ENCODE measurements around the gene TCF7L2.

The TCF7L2 gene

DNA sequence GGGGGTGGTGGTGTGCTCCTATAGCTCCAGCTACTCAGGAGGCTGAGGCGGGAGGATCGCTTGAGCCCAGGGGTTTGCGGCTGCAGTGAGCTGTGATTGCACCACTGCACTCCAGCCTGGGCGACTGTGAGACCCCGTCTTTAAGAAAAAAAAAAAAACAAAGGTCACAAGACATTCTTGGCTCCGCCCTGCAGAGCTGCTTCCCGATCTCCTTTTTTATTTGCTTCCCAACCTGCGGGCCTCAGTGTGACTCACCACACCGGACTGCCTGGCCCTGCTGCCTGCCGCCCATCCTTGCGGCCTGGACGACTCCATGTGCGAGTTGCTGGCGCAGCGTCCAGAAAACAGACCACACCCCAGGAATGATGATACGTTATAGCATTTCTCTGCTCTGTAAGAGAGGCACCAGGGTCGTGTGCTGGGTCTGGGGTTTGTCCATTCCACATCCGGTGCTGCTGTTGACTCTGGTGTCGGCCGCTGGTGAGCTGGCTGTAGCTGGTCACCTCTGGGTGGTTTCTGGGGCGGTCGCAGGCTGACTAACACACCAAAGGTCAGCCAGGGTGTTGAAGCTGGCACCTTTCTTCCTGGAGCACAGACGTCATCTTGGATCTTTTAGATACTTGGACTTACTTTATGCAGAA, 123.6 kb downstream of the TCF7L2 start:
- no peak for FAIRE-seq
- TF ChIP-seq, protein P1, sequence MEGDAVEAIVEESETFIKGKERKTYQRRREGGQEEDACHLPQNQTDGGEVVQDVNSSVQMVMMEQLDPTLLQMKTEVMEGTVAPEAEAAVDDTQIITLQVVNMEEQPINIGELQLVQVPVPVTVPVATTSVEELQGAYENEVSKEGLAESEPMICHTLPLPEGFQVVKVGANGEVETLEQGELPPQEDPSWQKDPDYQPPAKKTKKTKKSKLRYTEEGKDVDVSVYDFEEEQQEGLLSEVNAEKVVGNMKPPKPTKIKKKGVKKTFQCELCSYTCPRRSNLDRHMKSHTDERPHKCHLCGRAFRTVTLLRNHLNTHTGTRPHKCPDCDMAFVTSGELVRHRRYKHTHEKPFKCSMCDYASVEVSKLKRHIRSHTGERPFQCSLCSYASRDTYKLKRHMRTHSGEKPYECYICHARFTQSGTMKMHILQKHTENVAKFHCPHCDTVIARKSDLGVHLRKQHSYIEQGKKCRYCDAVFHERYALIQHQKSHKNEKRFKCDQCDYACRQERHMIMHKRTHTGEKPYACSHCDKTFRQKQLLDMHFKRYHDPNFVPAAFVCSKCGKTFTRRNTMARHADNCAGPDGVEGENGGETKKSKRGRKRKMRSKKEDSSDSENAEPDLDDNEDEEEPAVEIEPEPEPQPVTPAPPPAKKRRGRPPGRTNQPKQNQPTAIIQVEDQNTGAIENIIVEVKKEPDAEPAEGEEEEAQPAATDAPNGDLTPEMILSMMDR (IDR thresholded peaks at IDR 0.05; ENCODE audit: insufficient read depth, missing control alignments) = no peak
- DNase-seq (ENCODE audit: insufficient read length, low spot score) = no peak

DNA sequence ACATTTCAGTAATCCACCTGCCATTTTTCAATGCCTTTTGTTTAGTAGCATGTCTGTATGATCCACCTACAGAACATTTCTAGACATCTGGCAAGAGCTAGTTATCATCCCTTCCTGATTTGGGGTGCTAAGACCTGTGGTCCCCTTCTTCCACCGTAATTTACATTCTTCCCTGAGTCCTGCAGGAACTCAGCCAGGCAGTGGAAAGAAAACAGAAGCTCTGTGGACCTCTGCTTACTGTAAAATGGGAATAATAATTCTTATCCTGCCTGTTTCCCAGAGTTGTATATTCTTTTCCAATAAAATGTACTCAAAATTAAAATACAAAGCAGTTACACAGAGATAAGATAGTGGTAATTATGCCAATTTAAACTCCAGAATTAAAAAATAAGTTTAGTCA, 126.9 kb downstream of the TCF7L2 start:
- TF ChIP-seq, protein P1 (IDR thresholded peaks at IDR 0.05; ENCODE audit: insufficient read depth, missing control alignments) = no peak
- FAIRE-seq = no peak

DNA sequence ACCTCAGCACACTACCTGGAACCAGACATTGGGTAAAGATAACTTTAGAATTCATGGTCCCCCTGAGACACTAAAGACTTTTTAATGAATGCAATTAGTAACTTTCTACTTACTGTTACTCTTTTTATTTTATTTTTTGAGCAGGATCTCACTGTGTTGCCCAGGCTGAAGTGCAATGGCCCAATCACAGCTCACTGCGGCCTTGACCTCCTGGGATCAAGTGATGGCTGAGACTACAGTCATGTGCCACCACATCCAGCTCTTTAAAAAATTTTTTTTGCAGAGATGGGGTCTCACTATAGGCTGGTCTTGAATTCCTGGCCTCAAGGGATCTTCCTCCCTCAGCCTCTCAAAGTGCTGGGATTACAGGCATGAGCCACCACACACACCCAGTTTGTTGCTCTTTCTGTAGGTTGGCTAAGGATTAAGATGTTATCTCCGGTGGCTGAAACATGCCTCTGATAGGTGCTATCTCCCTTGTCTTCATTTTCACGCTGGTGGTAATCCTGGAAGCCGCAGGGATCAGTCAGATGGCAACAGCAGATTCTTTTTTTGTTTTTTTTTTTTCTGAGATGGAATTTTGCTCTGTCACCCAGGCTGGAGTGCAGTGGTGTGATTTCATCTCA, 128.3 kb downstream of the TCF7L2 start:
- DNase-seq (ENCODE audit: insufficient read length, low spot score) (no peak), FAIRE-seq (no peak)
- TF ChIP-seq, protein P1 (IDR thresholded peaks at IDR 0.05; ENCODE audit: insufficient read depth, missing control alignments) = no peak

More for the DNA sequence above, 126.9 kb downstream of the TCF7L2 start:
- no peak for DNase-seq (ENCODE audit: insufficient read length, low spot score)

DNA sequence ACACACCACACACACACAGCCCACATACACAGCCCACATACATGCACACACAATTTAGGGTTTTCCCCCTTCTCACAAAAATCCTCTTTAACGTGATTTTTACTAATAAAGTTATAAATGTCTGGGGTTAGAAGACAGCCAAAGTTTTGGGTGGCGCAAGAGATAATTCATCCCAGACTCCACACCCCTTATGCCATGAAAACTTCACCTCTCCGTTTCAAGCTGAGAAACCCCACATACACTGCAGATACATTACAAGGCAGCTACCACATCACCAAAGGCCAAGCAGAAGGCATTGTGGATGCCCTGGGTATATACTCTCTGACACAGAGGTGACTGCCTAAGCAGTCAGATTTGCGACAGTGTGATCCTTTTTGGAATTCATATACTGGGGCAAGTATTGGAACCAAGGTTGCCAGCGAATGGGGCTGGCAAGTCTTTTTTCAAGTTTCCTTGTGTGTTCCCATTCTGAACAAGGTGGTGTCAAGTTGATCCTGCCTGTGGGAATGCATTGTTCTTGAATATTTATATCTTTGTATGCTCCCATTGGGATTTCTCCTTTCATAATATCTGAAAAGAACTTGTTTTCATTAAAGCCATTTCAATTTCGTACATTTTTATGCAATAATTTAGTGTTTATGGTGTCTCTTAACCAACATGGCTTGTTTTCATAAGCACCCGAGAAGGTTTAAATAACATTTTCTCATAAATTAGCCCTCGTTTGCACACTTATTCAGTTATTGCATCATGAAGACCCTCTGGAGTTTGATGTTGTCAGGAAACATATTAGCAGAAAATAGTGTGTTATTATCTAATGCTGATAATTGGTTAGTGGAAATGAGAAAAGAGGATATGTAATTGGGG, 130.2 kb downstream of the TCF7L2 start:
- DNase-seq (ENCODE audit: insufficient read length, low spot score) = no peak
- TF ChIP-seq, protein P1 (IDR thresholded peaks at IDR 0.05; ENCODE audit: insufficient read depth, missing control alignments) = no peak
- FAIRE-seq = no peak

DNA sequence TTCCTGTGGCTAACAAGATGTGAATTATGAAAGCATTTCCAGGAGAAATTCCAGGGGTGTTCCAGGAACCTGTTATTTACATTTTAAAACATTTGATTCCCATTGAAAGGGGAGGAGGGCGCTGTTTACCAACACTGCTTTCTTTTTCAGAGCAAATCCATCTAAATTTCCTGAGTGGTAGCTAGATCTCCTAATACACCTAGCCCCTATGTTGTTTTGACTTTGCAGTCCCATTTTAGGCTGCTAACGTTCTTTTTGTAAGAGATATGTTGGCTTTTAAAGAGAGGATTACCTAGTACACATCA, 130.8 kb downstream of the TCF7L2 start:
- no peak for FAIRE-seq
- DNase-seq (ENCODE audit: insufficient read length, low spot score) = no peak
- TF ChIP-seq, protein P1 (IDR thresholded peaks at IDR 0.05; ENCODE audit: insufficient read depth, missing control alignments) = peak; percentile 22

DNA sequence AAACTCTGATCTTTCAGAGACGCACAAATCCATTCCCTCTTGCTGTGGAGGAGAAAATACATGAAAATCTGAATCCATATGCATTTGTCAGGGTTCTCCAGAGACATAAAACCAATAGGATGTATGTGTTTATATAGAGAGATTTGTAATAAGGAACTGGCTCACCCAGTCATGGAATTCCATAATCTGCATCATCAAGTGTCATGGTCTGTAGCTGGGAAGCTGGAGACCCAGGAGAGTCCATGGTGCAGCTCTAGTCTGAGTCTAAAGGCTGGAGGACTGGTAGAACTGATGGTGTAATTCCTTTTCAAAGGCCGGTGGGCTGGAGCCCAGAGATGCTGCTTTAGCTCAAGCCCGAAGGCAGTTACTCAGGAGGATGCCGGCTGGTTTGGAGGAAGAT, 134.0 kb downstream of the TCF7L2 start:
- TF ChIP-seq, protein P1 (IDR thresholded peaks at IDR 0.05; ENCODE audit: insufficient read depth, missing control alignments) = no peak
- no peak for FAIRE-seq
- DNase-seq (ENCODE audit: insufficient read length, low spot score) = no peak
